Large intestine (tissue), 3 donors: ENCODE data around the gene ENHO. TPM values are rescaled to one million over a fixed set of nuclear protein-coding genes. Genes with fewer than 3 reads are reported as not detected.

Experiments
- DNase-seq, 2 donors: peaks; one replicate each; pipeline versions ENCODE4 v3.0.0 to v3.0.0-alpha.2; 2013
- H3K27ac ChIP-seq: one replicate; pipeline ENCODE4 v1.5.1; 2013; ENCODE audit warnings: low read length
- H3K27me3 ChIP-seq: 2 replicates; pipeline ENCODE4 v1.6.1; 2013; ENCODE audit warnings: low read length; ENCODE audit not compliant: control insufficient read depth, insufficient read depth
- H3K36me3 ChIP-seq: 2 replicates; pipeline ENCODE4 v1.6.1; 2013; ENCODE audit warnings: low read length; ENCODE audit not compliant: control insufficient read depth, insufficient read depth
- H3K4me1 ChIP-seq: one replicate; pipeline ENCODE4 v1.6.1; 2013; ENCODE audit warnings: low read length; ENCODE audit not compliant: control insufficient read depth, insufficient read depth
- H3K4me3 ChIP-seq: one replicate; pipeline ENCODE4 v1.5.1; 2013; ENCODE audit warnings: low read length
- H3K9me3 ChIP-seq: one replicate; pipeline ENCODE4 v1.6.1; 2013; ENCODE audit warnings: mild to moderate bottlenecking, low read depth, low read length, moderate library complexity; ENCODE audit not compliant: control insufficient read depth
- WGBS: methylation state at CpG from one replicate; pipeline ENCODE4 v1.1.5; 2013; ENCODE audit warnings: low lambda C conversion rate; ENCODE audit not compliant: insufficient coverage; 5-methylcytosine and 5-hydroxymethylcytosine counted together
- polyA plus RNA-seq: library from polyadenylated mRNA; unstranded; fragments of 120-200 nt; gene quantifications from one replicate; pipeline ENCODE4 v1.2.1, GENCODE V29; 2013

ENHO gene
- polyA plus RNA-seq, 1 donor: 10.6 TPM

- no CpG with 5 or more reads among the region's 8 CpGs for WGBS
- Histone ChIP-seq H3K27ac (no peak overlapping the region), H3K27me3 (peaks cover 53% of the 10 kb centered on the region), H3K9me3 (no peaks in the 10 kb centered on the region), H3K36me3 (peaks cover 3% of the 10 kb centered on the region), H3K4me3 (no peak overlapping the region), H3K4me1 (peaks cover 3% of the 10 kb centered on the region)
- no peak for DNase-seq
Observed at GRCh38 chr9:34565856-34566255, 43.1 kb upstream of the ENHO start.

- Histone ChIP-seq H3K4me1 (peaks cover 11% of the 10 kb centered on the region), H3K27me3 (peaks cover 56% of the 10 kb centered on the region), H3K36me3 (peaks cover 3% of the 10 kb centered on the region), H3K4me3 (no peak overlapping the region), H3K9me3 (no peaks in the 10 kb centered on the region), H3K27ac (no peak overlapping the region)
- DNase-seq: no peak
- WGBS: no CpG with 5 or more reads among the region's 16 CpGs
Observed at GRCh38 chr9:34564617-34565016, 41.8 kb upstream of the ENHO start.

- Histone ChIP-seq H3K4me3 (no peak overlapping the region), H3K36me3 (peaks cover 3% of the 10 kb centered on the region), H3K27ac (no peak overlapping the region), H3K9me3 (no peaks in the 10 kb centered on the region), H3K27me3 (peaks cover 59% of the 10 kb centered on the region), H3K4me1 (peaks cover 11% of the 10 kb centered on the region)
- DNase-seq: no peak
- 58% methylated on average over 3 of the region's 5 CpGs for WGBS
Observed at GRCh38 chr9:34563262-34563661, 40.5 kb upstream of the ENHO start.

- peaks cover 11% of the 10 kb centered on the region for H3K4me1 ChIP-seq
- WGBS: no CpG with 5 or more reads among the region's 7 CpGs
- H3K9me3 ChIP-seq: no peaks in the 10 kb centered on the region
- H3K27me3 ChIP-seq: peaks cover 55% of the 10 kb centered on the region
- no peak overlapping the region for H3K4me3 ChIP-seq
- H3K36me3 ChIP-seq: peaks cover 3% of the 10 kb centered on the region
- no peak for DNase-seq
- no peak overlapping the region for H3K27ac ChIP-seq
Observed at GRCh38 chr9:34562135-34562745, 39.5 kb upstream of the ENHO start.

GRCh38 chr9:34560599-34561214, 37.9 kb upstream of the ENHO start:
- Histone ChIP-seq H3K4me1 (peaks cover 11% of the 10 kb centered on the region), H3K27me3 (peaks cover 43% of the 10 kb centered on the region)

DNA sequence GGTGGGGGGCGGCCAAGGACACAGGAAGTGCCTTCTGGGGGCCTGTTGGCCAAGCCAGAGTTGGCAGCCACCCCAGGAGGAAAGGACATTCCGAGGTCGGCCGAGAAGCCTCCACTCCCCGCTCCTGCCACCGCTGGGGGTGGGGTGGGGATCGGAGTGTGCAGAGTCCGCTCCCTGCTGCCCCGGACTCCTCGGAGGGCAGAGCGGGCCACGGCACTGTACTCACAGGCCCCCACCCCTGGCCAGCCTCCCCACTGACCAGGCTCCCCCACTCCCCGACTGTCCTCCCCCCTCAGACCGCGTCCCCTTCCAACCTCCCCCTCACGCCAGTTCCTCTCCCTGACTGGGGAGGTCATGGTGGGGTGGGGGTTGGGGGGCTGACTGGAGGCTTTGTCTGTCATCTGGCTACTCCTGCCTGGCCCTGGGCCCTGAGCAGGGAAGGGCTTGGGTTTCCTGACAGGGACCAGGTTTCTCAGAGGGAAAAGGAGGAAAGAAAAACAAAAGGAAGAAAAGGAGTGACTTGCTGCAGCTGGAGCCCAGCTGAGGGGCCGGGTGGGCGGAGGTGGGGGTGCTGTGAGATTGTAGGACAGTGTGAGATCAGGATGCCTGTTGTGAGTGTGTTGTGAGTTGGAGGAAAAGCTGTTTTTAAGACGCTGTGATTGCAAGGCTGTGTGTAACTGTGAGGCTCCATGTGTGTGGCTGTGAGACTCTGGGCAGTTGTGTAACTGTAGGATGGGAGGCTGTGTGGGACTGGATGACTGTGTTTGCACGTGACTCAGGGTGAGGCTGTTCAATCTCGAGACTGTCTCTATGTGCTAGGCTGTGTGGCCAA, 37.0 kb upstream of the ENHO start:
- H3K9me3 ChIP-seq: no peaks in the 10 kb centered on the region
- peaks cover 11% of the 10 kb centered on the region for H3K4me1 ChIP-seq
- H3K36me3 ChIP-seq: peaks cover 3% of the 10 kb centered on the region
- peak overlapping the region; percentile 39 for H3K27ac ChIP-seq
- DNase-seq: peak in 1 of 2 donors; percentile 67
- H3K4me3 ChIP-seq: no peak overlapping the region
- WGBS: no CpG with 5 or more reads among the region's 21 CpGs
- H3K27me3 ChIP-seq: peaks cover 39% of the 10 kb centered on the region

More at GRCh38 chr9:34560599-34561214, 37.9 kb upstream of the ENHO start:
- DNase-seq: no peak
- Histone ChIP-seq H3K36me3 (peaks cover 3% of the 10 kb centered on the region), H3K9me3 (no peaks in the 10 kb centered on the region), H3K27ac (peak overlapping the region; percentile 39), H3K4me3 (no peak overlapping the region)
- WGBS: no CpG with 5 or more reads among the region's 21 CpGs

- Histone ChIP-seq H3K4me1 (peaks cover 11% of the 10 kb centered on the region), H3K27ac (peak overlapping the region; percentile 12), H3K27me3 (peaks cover 40% of the 10 kb centered on the region), H3K9me3 (no peaks in the 10 kb centered on the region), H3K4me3 (no peak overlapping the region), H3K36me3 (peaks cover 4% of the 10 kb centered on the region)
- DNase-seq: no peak
- no CpG with 5 or more reads among the region's 17 CpGs for WGBS
Observed at GRCh38 chr9:34558919-34559623, 36.3 kb upstream of the ENHO start.

DNA sequence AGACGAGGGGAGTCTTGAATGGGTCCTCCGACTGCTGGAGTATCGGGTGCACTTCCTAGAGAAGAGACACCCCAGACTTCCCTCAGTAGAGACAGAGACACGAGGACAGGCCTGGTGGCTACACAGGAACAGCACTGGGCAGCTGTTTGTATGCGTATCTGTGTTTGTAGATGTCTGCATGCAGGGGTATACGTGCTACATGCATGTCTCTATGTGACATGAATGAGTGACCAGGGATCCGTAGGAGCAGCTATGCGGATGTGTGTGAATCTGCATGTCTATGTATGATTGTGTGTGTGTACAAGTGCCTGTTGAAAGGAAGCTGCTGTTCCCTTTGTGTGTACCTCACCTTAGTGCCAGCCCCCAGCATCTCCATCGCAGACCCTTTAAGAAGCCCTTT, 35.6 kb upstream of the ENHO start:
- no peak for DNase-seq
- Histone ChIP-seq H3K4me1 (peaks cover 11% of the 10 kb centered on the region), H3K36me3 (peaks cover 2% of the 10 kb centered on the region), H3K9me3 (no peaks in the 10 kb centered on the region), H3K27me3 (peaks cover 37% of the 10 kb centered on the region), H3K27ac (no peak overlapping the region), H3K4me3 (no peak overlapping the region)
- WGBS: no CpG with 5 or more reads among the region's 9 CpGs

- peaks cover 36% of the 10 kb centered on the region for H3K27me3 ChIP-seq
- no CpG with 5 or more reads among the region's 19 CpGs for WGBS
- no peak for DNase-seq
Observed at GRCh38 chr9:34557426-34558321, 34.9 kb upstream of the ENHO start.

More at GRCh38 chr9:34557426-34558321, 34.9 kb upstream of the ENHO start:
- Histone ChIP-seq H3K9me3 (no peaks in the 10 kb centered on the region), H3K36me3 (peaks cover 2% of the 10 kb centered on the region), H3K4me1 (peaks cover 11% of the 10 kb centered on the region), H3K4me3 (no peak overlapping the region), H3K27ac (no peak overlapping the region)
